ENCODE data around the gene NEGR1.

Gene NEGR1

DNA sequence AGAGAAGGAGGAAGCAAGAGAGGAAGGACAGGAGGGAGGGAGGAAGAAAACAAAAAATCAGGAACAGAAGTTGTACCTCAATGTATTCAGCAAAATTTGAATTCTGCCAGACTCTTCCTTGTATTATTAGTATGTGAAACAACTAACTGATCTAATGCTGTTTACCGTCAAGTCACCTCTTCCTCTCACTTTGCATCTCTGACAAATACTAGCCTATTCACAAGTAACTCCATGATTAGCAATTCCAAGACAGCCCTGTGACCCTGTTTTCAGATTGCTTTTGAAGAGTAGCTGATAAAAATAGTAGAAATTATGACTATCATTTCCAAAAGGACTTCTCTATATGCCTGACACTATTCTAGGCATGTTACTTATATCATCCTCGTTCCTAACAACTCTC lies 445.4 kb downstream of the NEGR1 start:
- no peak for DNase-seq

DNA sequence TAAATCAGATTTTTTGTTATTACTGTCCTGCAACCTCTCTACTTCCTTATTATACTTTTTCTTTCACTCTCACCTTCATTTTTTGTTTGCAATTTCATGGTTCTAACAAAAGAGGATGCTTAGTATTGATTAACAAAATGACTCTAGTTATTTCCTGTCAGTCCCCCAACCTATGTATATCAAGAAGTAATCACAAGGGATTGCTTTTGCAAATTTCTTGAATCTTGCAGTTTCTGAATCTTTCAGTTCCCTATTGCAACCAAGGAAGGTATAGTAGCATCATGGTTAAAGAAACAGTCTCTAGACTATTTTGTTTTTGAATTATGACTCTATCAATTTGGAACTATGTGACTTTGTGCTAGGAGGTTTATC lies 446.9 kb downstream of the NEGR1 start:
- no peak for DNase-seq

DNA sequence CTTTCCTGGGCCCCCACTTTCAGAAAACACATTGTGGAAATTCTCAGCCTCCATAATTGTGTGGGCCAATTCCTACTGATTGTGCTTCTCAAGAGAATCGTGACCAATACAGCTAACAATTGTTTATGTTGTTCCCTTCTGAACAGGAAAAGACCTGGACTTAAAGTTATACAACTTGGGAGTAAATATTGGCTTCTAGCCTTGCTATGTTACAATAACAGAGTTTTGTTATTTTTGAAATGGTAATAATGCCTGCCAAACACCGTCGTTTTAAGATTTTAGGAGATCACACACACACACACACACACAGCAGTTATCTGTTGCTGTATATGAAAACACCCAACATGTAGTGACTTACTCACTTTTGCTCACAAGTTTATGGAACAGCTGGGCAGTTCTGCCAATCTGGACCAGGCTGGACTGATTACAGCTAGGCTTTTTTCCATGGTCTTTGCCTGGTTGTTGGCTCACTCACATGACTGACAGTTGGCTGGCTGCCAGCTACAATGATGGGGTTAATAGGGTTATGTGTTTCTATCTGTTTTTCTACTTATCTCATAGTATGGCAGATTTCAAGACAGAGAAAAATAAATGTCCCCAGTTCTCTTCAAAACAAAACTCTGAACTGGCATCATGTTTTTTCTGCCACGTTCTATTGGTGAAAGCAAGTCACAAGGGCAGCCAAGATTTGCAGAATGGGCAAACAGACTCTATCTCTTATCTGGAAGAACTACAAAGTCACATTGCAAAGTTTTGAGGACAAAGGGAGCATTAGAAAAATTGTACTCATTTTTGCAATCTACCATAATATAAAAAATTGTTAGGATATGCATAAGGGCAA lies 447.5 kb downstream of the NEGR1 start:
- no peak for DNase-seq

DNA sequence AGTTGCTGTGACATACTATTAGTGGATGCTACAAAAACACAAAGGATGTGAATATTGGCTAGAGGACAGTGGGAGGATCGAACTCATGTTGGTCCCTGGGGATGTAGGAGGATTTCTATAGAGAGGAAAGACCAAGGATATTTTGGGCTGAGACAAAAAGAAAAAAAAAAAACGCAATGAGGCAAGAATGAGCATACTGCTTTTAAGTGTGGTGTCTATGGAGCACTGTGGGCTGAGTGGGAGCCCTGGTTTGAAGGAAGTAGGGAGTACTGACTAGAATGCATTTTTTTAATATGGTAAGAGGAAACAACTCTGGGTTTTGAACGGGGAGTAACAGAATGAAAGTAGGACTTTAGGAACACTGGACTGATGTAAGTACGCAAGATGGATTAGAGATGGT lies 450.7 kb downstream of the NEGR1 start:
- no peak for DNase-seq

DNA sequence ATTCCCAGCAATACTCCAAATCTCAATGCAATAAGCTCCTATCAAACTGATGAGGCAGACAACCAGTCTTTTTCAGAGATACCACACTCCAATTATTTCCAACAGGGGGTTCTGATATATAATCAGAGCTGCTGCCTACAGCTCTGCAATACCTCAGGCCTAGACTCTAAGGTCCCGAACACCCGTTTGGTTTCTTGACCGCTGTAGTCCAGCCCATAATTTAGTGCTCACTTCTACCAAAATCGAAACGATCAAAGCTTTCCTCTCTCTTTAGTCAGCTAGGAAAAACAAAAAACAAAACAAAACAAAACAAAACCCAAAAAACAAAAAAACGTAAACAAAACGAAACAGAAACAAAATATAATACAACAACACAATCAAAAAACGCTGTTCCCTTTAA lies 453.0 kb downstream of the NEGR1 start:
- DNase-seq = no peak

DNA sequence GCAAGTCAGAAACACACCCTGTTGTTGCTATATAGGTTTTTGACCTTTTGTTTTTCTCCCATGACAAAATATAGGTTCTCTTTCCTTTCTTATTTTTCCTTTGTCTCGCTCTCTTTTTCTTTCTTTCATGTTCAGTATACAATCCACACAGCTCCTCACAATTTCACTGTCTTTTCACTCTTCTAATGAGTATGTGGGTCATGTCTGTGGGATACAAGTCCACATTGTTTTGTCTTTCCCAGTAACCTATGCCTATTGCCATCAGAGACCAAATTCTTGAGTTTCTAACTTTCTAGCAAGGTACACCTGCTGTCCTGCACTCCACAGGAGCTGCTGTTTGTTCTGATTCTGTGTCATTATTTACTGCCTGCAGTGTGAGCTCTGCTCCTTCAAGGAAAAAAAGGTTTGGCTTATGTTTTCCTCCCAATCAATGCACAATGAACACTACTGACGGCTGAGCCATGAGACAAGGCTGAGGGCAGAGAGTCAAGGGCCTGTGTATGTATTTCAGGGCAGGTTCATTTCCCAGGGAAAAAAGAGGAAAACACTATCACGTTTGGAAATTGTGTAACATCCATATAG lies 453.8 kb downstream of the NEGR1 start:
- DNase-seq = no peak

DNA sequence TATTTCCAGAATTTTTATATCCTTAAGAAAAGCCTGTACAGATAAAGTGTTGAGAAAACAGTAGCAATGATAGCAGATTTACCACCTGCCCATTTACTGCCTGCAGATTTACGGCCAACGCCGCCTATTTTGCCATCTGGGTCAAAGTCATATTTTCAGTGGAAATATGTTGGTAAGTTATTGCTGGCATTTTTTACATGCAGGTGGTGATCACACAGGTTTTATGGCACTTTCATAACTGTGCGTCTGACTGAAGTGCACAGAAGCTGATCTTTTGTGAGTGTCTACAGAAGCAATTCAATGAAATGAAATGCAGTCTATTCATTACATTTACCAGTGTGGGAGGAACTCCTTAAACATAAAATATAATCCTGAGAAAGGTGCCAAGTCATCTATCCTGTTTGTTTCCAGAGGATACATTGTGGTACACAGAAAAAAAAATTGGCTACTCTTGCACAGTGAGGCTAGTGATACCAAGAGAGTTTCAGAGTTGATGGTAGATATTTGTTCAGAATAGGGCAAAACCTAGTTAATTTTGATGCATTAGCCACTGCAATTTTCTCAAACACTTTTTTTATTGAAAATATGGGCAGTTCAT lies 458.5 kb downstream of the NEGR1 start:
- no peak for DNase-seq

DNA sequence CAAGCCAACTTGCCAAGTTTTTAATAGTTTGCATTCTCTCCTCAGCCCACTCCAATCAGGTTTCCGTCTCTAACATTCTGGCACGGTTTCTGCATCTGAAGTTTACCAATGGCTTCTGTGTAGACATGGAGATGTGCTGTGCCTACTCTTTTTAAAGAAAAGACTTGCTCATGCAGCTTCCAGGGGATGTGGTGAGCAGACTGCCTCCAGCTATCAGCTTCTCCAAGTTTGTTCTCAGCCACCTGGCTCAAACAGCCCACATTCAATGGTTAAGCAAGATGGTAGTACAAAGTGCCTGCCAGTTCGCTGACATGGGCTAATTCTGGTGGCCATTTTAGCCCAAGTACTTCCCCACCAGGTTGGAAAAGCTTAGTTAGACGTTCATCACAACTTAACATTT lies 465.3 kb downstream of the NEGR1 start:
- no peak for DNase-seq

DNA sequence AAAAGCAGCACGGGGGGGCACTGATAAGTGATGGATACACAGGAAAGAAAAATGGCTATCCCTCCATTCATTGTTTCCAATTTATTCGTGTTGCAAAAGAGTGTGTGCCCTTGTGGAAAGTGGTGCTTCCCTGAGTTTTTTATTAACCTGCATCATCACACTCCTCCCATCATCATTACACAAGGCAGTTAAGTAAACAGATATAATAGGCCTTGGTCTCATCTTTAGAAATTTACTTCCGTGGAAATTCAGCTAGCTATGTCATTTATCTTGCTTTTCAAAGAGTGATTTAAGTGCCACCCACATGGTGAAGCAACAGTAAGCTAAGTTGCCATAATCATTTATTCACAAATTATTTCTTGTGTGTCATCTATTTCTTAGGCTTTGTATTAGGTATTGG lies 473.3 kb downstream of the NEGR1 start:
- DNase-seq = no peak

DNA sequence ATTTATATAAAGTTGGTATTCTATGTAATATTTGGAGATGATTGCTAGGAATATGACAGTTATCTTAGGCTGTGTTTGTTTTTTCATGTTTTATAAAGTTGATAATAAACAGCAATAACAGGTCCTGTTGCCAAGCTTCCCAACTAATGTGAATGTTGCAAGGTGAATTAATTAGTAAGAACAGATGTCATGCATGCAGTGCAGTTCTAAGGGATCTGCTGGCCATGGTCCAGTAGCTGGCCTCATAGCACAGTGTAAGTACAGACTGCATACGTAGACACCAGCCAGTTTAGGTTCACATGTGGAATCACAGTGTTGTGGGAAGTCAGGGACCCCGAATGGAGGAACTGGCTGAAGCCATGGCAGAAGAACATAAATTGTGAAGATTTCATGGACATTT lies 478.2 kb downstream of the NEGR1 start:
- DNase-seq = no peak

DNA sequence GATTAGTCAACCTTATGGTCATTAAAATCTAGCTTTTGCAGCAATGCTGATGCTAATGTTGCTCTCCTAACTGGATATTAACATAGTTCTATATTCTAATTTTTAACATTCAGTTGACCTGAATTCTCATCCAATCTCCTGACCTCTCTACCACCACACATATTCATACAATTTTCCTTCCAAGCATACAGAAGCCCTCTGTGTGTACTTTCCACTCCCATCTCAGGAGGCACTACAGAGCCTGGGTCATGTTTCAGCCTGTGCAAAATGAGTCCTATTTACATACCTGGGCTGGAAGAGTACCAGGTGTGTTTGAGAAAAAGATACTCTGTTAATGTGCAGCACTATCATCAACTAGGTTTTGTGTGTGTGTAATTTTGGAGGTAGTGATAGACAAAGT lies 486.3 kb downstream of the NEGR1 start:
- no peak for DNase-seq

DNA sequence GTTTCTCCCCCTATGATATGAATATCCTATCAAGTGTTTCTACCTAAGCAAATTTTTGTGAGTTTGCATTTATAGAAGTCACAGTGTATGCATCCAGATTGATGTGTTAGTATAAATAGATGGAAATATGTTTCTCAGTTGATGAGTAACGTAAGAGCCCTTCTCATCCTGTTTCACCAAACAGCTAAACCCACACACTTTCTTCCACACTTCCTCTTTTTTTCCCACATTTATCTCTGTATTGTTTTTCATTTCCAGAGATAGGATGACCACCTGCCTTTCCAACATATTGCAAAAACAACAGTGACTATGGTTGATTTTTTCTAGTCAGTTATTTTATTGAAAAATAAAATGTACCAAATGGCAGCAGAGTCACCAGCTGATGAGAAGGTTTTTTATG lies 490.1 kb downstream of the NEGR1 start:
- DNase-seq = no peak

DNA sequence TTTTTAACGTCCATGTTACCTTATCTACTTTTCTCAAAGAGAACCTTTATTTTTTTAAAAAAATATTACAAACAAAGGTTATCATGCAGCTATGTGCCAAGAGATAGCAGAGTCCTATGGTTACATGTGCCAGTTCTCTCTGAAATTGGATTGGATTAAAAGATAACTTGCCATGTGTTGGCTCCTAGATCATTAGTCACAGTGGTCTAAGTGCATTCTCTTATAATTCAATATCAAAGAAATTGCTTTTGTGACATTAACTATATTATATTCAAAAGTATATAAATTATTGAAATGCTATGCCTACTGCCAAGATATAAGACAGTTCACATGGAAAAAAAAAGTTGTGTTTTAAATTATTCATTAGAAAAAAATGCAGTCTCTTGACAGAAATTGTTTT lies 494.2 kb downstream of the NEGR1 start:
- no peak for DNase-seq

DNA sequence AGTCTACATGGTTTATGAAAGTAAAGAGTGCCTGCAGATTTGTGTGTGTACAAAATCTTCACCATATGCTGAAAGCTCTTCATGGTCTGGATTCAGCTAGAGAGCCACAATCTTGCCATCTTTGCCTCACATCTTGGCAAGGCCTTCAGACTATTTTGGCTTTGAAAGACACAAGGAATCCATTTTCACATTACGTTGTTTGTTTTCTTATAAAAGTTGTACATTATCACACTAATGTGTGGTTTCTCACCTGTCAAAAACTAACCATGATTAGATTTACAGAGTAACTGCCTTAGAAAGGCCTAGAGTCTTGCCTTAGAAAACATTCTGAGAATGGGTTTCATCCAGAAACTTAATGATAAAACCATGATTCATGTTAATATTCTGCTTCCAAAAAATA lies 494.6 kb downstream of the NEGR1 start:
- no peak for DNase-seq

DNA sequence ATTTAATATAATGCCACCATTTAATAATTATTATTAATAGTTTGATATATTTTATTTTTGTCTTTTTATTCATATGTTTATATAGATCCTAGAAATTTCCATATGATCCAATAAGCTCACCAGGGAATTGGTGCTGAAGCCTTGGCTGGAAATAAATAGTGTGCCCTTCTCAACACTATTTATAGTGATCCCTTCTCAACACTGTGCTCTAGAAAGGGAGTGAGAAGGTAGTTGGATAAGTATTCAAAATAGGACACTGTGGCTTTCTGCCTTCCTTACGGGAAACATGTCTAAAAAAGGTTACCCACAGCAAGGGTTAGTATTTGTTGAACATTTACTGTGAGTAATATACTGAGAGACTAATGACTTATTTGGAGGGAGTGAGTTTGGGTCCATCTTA lies 496.1 kb downstream of the NEGR1 start:
- DNase-seq = no peak

DNA sequence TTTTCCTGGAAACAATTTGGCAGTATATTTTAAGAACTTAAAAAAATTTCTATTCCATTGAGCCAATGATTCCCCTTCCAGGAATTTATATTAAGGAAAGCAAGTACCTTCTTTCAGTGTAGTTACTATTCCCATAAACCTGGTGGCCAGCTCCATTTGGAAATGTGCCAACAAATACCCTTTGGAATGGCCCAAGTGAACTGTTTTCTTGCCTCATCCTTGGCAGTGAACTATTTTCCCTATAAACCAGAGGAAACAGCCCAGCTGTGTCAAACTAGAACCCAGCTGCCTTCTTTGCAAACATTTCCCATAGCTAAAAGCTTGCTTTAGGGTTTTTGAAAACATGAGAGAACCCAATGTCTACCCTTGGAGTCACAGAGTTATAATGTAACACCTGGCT lies 496.9 kb downstream of the NEGR1 start:
- no peak for DNase-seq

DNA sequence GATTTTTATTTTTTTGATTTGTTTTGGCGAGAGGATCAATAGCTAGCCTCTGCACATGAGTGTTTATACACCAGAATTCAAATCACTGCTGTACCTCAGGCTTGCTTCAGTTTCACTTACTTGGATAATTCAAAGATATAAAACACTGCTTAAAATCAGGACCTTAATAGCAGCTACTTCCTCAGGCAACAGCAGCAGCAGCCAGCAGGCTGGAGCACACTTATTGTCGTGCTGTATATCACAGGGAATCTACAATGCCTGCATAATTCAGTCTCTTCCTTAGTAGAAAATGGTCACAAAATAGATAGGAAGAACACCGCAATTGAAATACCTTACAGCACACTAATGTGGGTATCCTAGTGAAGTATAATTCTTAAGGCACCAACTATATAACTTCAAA lies 497.3 kb downstream of the NEGR1 start:
- no peak for DNase-seq

DNA sequence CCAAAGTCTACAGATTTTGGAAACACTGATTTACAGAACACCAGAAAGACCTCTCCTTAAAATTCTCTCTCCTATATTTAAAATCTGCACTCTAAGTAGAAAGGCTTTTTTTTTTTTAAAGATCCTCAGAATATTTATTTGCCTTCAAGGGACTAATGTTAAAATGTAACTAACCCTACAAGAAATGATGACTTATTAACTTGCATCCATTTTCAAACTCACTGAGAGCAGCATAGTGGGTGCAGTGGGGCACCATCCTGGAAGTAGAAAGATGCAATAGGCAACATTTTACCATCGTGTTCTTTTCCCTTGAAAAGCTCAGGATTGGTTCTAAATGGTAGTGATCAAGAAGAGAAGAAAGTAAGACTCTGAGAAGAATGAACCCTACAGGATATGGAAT lies 498.1 kb downstream of the NEGR1 start:
- DNase-seq = no peak

DNA sequence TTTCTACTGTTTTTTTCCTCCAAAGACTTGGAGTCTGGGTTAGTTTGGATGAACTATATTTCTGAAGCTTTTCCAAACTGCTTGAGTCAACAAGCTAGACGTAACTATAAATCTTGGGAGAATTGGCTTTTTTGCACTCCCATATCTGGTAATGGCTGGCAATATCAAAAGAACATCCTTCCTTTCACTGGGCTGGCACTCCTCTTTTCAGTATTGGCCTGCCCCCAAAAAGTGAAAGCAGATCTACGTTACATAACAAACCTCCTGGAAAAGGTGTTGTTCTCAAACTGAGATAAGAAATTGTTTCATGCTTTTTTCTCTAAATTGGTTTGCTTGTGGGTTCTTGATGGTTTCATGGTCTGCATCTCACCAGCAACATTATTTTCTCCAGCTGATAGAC lies 499.3 kb downstream of the NEGR1 start:
- no peak for DNase-seq

DNA sequence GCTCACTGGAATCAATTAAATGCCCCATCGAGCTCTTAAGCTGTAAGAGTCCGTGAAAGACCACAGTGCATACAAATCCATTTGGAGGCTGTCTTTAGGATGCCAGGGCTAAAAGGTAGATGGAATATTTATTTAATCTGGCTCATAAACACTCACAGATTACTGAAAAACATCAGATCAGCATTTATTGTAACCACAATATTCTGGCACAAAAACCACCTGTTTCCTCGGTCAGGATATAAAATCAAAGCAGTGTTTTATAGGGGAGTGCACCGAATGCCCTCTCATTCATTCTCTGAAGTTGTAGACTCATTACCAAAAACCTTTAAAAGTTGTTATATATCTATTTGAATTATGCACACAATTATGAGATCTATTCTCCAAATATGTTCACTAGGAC lies 500.9 kb downstream of the NEGR1 start:
- no peak for DNase-seq

DNA sequence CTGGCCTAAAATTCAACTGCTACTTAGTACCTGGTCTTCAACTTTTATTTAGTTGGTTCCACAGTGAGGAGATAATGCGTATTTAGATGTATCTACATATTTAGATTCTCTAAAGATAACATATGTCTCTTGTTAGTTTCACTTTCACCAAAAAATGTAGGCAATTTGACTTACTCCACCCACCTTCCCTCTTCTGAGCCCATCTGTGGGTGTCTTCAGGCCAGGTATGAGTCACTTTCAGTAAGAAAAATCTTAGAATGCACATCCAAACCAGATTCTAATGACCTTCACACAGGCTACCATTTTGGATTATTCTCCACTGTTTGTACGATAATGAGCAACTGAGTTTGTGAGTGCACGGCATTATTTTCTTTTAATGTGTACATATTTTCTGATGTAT lies 501.7 kb downstream of the NEGR1 start:
- DNase-seq = no peak

DNA sequence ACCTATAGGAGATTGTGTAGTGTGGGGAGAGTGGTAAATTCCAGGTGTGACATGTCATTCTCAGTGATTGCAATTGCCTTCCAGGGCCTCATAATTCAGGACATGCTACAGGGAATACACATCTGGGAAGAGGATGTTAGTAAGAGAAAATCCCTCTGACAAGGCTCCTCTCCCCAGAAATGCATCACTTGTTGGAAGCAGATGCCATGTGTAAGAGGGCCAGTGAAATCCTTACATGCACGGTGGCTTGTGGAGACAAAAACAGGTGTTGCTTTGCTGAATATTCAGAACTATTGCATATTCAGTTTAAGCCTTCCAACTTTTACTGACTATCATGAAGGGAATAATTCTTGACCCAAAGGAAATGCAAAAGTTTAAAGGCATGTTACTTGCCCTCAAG lies 503.4 kb downstream of the NEGR1 start:
- DNase-seq = no peak

DNA sequence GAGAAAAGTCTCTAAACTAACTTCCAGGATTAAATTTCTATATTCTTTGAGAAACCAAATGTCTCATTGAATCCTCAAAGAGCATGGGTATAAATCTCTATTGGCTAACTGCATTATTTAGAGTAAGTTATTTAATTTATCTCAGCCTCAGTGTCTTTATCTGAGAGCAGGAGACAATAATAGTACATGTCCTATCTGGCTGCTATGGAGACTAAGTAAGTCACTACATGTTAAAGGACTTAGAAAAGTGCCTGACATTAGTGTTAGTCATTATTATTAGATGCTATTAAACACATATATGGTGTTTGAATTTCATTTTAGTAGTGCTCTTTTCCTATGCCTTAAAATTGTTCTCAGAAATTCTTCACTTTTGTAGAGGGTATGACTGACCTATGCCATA lies 505.2 kb downstream of the NEGR1 start:
- DNase-seq = no peak

DNA sequence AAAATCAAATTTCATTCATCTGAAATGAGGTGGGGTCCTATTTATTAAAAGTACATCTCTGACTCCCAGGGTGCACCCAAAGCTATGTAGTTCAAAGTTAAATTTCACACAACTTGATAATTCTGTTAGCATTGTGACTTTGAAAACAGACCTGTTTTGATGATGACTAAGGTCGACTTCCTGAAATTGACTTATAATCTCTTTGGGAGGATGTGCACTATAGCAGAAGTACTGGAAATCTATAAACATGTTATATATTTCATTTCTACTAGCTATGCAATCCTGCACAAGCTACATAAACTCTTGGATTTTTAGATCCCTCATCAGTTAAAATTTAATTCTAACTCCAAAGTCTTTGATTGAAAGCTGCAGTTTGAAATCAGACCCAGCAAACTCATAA lies 507.6 kb downstream of the NEGR1 start:
- DNase-seq = no peak

DNA sequence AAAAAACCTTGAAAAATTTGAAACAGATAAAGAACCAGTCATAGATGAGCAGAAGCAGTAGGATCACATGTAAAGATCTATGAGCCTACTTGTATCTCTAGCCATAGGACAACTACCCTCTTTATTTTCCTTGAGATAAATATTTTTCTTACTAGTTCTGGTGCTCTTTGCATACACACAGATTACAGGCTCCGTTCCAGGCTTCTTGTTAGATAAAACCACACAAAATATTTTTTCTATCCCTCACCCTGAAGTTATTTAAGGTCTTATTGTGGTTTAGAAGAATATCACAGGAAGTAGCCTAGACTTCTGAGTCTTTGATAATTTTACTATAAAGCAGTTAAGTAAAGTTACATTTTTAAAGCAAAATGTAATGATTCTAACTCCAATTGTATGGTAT lies 512.2 kb downstream of the NEGR1 start:
- no peak for DNase-seq
